Stimulated activated CD8-positive, alpha-beta memory T cell treated with anti-CD3 and anti-CD28 coated beads, Interleukin-4, amount 100 ng/mL, for 48 hours (primary cell): ENCODE results near the gene CYP4F22.
A peak's percentile ranks its signal among the peaks of the same experiment; 100 is the strongest.
"Not testable (repeated sequence)": the region's sequence is repeated elsewhere in the genome, so short reads cannot be mapped to it uniquely, and the experiment has no call there.

Experiments
- DNase-seq: peaks from one replicate; pipeline ENCODE4 v3.0.0-alpha.2; 2020

Gene CYP4F22

DNA sequence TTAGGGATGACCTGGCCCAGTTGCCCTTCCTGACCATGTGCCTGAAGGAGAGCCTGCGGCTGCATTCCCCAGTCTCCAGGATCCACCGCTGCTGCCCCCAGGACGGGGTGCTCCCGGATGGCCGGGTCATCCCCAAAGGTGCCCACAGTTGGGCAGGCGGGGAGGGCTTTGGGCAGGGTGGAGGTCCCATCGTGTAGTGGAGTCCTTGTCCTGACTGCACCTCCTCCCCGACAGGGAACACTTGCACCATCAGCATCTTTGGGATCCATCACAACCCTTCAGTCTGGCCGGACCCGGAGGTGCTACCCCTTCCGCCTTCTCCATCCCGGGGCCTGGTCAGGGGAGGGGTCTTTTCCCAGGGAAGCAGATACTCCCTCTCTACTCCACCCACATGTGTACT lies 75.0 kb downstream of the CYP4F22 start:
- DNase-seq = no peak

DNA sequence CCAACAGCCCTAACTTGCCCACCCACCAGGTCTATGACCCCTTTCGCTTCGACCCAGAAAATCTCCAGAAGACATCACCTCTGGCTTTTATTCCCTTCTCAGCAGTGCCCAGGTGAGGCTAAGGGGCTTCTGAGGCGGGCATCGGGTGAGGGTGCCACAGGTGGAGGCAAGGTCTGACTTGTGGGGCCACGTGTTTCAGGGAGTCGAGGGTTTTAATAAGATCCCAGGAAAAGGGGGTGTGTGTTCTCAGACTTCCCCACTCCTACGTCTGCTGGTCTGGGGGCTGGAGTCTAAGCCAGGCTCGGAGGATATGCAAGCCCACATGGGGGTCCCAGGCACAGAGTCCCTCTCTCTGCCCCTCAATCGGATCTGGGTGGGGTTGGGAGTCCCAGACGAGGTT lies 75.8 kb downstream of the CYP4F22 start:
- DNase-seq = no peak

GRCh38 chr19:15584541-15585115 lies 76.3 kb downstream of the CYP4F22 start:
- DNase-seq = peak; percentile 96

DNA sequence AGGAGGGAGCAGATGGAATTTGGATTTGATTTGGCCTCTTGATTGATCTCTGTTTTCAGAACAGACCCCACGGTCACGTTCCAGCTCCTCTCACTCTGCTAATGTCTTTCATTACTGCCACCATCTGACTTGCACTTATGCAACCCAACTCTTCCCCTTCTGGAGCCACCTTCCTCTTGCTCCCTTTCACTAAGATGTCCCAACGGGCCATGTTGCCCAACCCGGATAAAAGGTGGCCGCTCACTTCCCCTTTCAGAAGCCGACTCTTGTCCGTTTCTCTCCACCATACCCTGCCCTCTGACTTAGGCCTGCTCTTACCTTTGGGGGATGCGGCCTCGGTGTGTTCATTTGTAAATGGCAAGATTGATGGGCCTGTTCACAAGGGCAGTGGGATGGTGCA lies 79.3 kb downstream of the CYP4F22 start:
- DNase-seq = no peak

GRCh38 chr19:15588265-15588664 lies 79.9 kb downstream of the CYP4F22 start:
- no peak for DNase-seq

GRCh38 chr19:15589760-15590451 lies 81.6 kb downstream of the CYP4F22 start:
- no peak for DNase-seq

GRCh38 chr19:15591796-15592195 lies 83.5 kb downstream of the CYP4F22 start:
- DNase-seq = no peak

DNA sequence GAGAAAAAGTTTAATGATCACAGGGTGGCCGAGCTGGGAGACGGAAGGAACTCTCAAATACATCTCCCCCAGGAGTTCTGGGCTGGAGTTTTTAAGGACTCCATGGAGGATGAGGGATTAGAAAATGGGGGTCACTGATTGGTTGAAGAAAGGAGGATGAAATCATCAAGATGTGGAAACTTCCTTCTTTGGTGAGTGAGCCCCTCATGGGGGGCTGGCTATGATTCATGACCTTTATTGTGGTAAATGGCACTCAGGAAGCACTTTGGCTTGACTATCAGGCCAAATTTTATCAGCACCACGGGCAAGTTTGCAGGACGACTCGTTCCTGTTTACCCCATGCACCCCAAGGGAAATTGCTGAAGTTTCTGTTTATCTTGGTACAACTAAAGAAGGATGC lies 84.2 kb downstream of the CYP4F22 start:
- not testable (repeated sequence) for DNase-seq

- not testable (repeated sequence) for DNase-seq
These were observed 85.4 kb downstream of the CYP4F22 start for GRCh38 chr19:15593766-15594165.

- no peak for DNase-seq
These were observed 86.7 kb downstream of the CYP4F22 start for GRCh38 chr19:15595069-15595468.
